Hindlimb muscle (tissue), 1 donor: ENCODE measurements around the gene GABPB1. TPM values are rescaled to one million over a fixed set of nuclear protein-coding genes. Genes with fewer than 3 reads are reported as not detected.

ENCODE experiments used
- DNase-seq: peaks from one replicate; pipeline ENCODE4 v3.0.0-alpha.2; 2013
- polyA plus RNA-seq: library from polyadenylated mRNA; unstranded; fragments of 120-200 nt; gene quantifications from one replicate; pipeline ENCODE4 v1.2.1, GENCODE V29; 2013; ENCODE audit not compliant: insufficient read length

GABPB1 gene
- polyA plus RNA-seq, 1 donor, result 16.2 TPM

GRCh38 chr15:50344006-50344464, 11.0 kb downstream of the GABPB1 start:
- no peak for DNase-seq

GRCh38 chr15:50341616-50342136, 13.3 kb downstream of the GABPB1 start:
- DNase-seq, result no peak

- no peak for DNase-seq
These were observed 14.6 kb downstream of the GABPB1 start for GRCh38 chr15:50340416-50340815.

- no peak for DNase-seq
These were observed 15.3 kb downstream of the GABPB1 start for GRCh38 chr15:50339717-50340116.

GRCh38 chr15:50335251-50335650, 19.7 kb downstream of the GABPB1 start:
- no peak for DNase-seq

GRCh38 chr15:50333229-50333628, 21.8 kb downstream of the GABPB1 start:
- DNase-seq, result no peak

GRCh38 chr15:50330921-50331320, 24.1 kb downstream of the GABPB1 start:
- no peak for DNase-seq

- DNase-seq, result no peak
These were observed 26.9 kb downstream of the GABPB1 start for GRCh38 chr15:50328116-50328515.

GRCh38 chr15:50321680-50322210, 33.3 kb downstream of the GABPB1 start:
- no peak for DNase-seq

GRCh38 chr15:50320504-50320903, 34.5 kb downstream of the GABPB1 start:
- DNase-seq, result no peak

GRCh38 chr15:50318697-50319096, 36.3 kb downstream of the GABPB1 start:
- no peak for DNase-seq

- DNase-seq, result peak; percentile 49
These were observed 39.0 kb downstream of the GABPB1 start for GRCh38 chr15:50315814-50316630.

GRCh38 chr15:50312636-50313035, 42.4 kb downstream of the GABPB1 start:
- DNase-seq, result no peak

GRCh38 chr15:50307799-50308198, 47.2 kb downstream of the GABPB1 start:
- no peak for DNase-seq

- DNase-seq, result peak; percentile 24
These were observed 50.2 kb downstream of the GABPB1 start for GRCh38 chr15:50304836-50305235.

GRCh38 chr15:50302581-50302980, 52.4 kb downstream of the GABPB1 start:
- no peak for DNase-seq

- DNase-seq, result no peak
These were observed 56.7 kb downstream of the GABPB1 start for GRCh38 chr15:50298340-50298739.

GRCh38 chr15:50295966-50296365, 59.0 kb downstream of the GABPB1 start:
- no peak for DNase-seq

GRCh38 chr15:50289749-50290148, 65.2 kb downstream of the GABPB1 start:
- no peak for DNase-seq

- no peak for DNase-seq
These were observed 67.5 kb downstream of the GABPB1 start for GRCh38 chr15:50287324-50288116.

GRCh38 chr15:50281427-50281826, 73.6 kb downstream of the GABPB1 start:
- DNase-seq, result no peak

- DNase-seq, result no peak
These were observed 74.7 kb downstream of the GABPB1 start for GRCh38 chr15:50280271-50280670.

- no peak for DNase-seq
These were observed 76.5 kb downstream of the GABPB1 start for GRCh38 chr15:50278496-50278895.
